ENCODE results near the gene PRICKLE1. TPM values are rescaled to one million over a fixed set of nuclear protein-coding genes. Genes with fewer than 3 reads are reported as not detected.

Gene PRICKLE1
- total and polyA plus RNA-seq, 10 of the 15 experiments (the other 5 are each of a cell fraction or from before 2014, with no cell fraction given): 0.47 to 2.8 (median 0.86) TPM

DNA sequence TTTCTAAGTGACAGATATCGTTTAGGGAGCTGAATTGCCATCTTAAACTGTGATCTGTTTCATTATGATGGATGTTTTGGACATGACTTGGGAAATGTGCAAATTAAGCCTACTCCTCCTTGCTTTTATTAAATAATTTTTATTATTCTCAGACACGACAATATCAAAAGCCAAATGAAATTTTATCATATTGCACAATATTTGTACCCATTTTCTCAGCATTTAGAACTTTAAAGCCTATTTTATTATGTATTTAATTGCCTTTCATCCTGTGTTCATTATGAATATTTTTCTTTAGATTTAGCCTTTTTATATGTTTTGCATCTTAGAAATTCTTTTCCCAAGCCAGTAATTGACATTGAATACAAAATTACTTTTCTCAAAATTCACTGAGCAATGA lies 160.7 kb downstream of the PRICKLE1 start (continued):
- TF ChIP-seq, protein P1, sequence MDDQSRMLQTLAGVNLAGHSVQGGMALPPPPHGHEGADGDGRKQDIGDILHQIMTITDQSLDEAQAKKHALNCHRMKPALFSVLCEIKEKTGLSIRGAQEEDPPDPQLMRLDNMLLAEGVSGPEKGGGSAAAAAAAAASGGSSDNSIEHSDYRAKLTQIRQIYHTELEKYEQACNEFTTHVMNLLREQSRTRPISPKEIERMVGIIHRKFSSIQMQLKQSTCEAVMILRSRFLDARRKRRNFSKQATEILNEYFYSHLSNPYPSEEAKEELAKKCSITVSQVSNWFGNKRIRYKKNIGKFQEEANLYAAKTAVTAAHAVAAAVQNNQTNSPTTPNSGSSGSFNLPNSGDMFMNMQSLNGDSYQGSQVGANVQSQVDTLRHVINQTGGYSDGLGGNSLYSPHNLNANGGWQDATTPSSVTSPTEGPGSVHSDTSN (IDR thresholded peaks at IDR 0.05; ENCODE audit: insufficient replicate concordance, low read depth, low read length): no peak
- TF ChIP-seq, protein P2, sequence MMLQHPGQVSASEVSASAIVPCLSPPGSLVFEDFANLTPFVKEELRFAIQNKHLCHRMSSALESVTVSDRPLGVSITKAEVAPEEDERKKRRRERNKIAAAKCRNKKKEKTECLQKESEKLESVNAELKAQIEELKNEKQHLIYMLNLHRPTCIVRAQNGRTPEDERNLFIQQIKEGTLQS (IDR thresholded peaks at IDR 0.05; ENCODE audit: borderline replicate concordance, extremely low read depth, low read depth, low read length): no peak
- TF ChIP-seq HCFC1 (IDR thresholded peaks at IDR 0.05; ENCODE audit: low read length): no peak
- no peak for TF ChIP-seq NR2C2 (IDR thresholded peaks at IDR 0.05; ENCODE audit: borderline replicate concordance, control insufficient read depth, insufficient read length, low read depth)
- TF ChIP-seq NR2C1 (IDR thresholded peaks at IDR 0.05): no peak
- TF ChIP-seq, protein P3, sequence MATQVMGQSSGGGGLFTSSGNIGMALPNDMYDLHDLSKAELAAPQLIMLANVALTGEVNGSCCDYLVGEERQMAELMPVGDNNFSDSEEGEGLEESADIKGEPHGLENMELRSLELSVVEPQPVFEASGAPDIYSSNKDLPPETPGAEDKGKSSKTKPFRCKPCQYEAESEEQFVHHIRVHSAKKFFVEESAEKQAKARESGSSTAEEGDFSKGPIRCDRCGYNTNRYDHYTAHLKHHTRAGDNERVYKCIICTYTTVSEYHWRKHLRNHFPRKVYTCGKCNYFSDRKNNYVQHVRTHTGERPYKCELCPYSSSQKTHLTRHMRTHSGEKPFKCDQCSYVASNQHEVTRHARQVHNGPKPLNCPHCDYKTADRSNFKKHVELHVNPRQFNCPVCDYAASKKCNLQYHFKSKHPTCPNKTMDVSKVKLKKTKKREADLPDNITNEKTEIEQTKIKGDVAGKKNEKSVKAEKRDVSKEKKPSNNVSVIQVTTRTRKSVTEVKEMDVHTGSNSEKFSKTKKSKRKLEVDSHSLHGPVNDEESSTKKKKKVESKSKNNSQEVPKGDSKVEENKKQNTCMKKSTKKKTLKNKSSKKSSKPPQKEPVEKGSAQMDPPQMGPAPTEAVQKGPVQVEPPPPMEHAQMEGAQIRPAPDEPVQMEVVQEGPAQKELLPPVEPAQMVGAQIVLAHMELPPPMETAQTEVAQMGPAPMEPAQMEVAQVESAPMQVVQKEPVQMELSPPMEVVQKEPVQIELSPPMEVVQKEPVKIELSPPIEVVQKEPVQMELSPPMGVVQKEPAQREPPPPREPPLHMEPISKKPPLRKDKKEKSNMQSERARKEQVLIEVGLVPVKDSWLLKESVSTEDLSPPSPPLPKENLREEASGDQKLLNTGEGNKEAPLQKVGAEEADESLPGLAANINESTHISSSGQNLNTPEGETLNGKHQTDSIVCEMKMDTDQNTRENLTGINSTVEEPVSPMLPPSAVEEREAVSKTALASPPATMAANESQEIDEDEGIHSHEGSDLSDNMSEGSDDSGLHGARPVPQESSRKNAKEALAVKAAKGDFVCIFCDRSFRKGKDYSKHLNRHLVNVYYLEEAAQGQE (IDR thresholded peaks at IDR 0.05; ENCODE audit: low read depth, low read length): no peak
- TF ChIP-seq SMARCA5 (IDR thresholded peaks at IDR 0.05): no peak
- TF ChIP-seq YBX1 (IDR thresholded peaks at IDR 0.05): no peak
- no peak for TF ChIP-seq TCF7 (IDR thresholded peaks at IDR 0.05; ENCODE audit: borderline replicate concordance)
- TF ChIP-seq CEBPB (IDR thresholded peaks at IDR 0.05; ENCODE audit: borderline replicate concordance in 1 of 2, low read depth in 2 of 2, low read length in 2 of 2): no peak
- TF ChIP-seq TBL1XR1 (IDR thresholded peaks at IDR 0.05; ENCODE audit: low read depth, low read length): no peak

Data from GM12878 (cell line).